Measurements from ENCODE around the gene ZBTB40.

ZBTB40 gene

GRCh38 chr1:22451702-22452480 is at the start of gene ZBTB40:
TSS of gene ZBTB40 (plus strand) at chr1:22451851. CDS start at chr1:22489949, 38,098 bp downstream.
- TF ChIP-seq CTCF (conservative IDR thresholded peaks at IDR 0.05; ENCODE audit: low read depth) = no peak
- H3K27ac ChIP-seq = peak within 1 kb of the TSS; percentile 87
- ChIA-PET POLR2A (ENCODE audit: low non-redundant PET) (interaction anchor here (0.7 kb wide), 2 partner anchors 23 to 273 kb away, joined by 3 to 5 read pairs; no protein-coding TSS in a partner anchor), CTCF (no interaction called here)
- DNase-seq (ENCODE audit: low spot score) = peak; percentile 93

- TF ChIP-seq CTCF (conservative IDR thresholded peaks at IDR 0.05; ENCODE audit: low read depth) = no peak
- ChIA-PET POLR2A (ENCODE audit: low non-redundant PET) (no interaction called here), CTCF (no interaction called here)
- H3K27ac ChIP-seq = no peak overlapping the region
- no peak for DNase-seq (ENCODE audit: low spot score)
These were observed 49.1 kb upstream of the ZBTB40 start for GRCh38 chr1:22402356-22403053.

GRCh38 chr1:22404486-22404885 is 47.2 kb upstream of the ZBTB40 start:
- CTCF ChIA-PET = interaction anchor here (0.7 kb wide), 1 partner anchor 132 kb away, joined by 3 read pairs; no protein-coding TSS in a partner anchor
- POLR2A ChIA-PET (ENCODE audit: low non-redundant PET) = no interaction called here
- DNase-seq (ENCODE audit: low spot score) = no peak
- no peak overlapping the region for H3K27ac ChIP-seq
- no peak for TF ChIP-seq CTCF (conservative IDR thresholded peaks at IDR 0.05; ENCODE audit: low read depth)

GRCh38 chr1:22406722-22407495 is 44.7 kb upstream of the ZBTB40 start:
- no peak for DNase-seq (ENCODE audit: low spot score)
- no peak overlapping the region for H3K27ac ChIP-seq
- ChIA-PET CTCF (interaction anchor here (0.6 kb wide), 1 partner anchor 235 kb away, joined by 3 read pairs; no protein-coding TSS in a partner anchor), POLR2A (ENCODE audit: low non-redundant PET) (no interaction called here)
- no peak for TF ChIP-seq CTCF (conservative IDR thresholded peaks at IDR 0.05; ENCODE audit: low read depth)

- DNase-seq (ENCODE audit: low spot score) = no peak
- no peak overlapping the region for H3K27ac ChIP-seq
- POLR2A ChIA-PET (ENCODE audit: low non-redundant PET) = no interaction called here
- CTCF ChIA-PET = interaction anchor here (0.6 to 0.9 kb wide), 3 partner anchors 226 to 390 kb away, joined by 3 to 4 read pairs (median 3); no protein-coding TSS in a partner anchor
- no peak for TF ChIP-seq CTCF (conservative IDR thresholded peaks at IDR 0.05; ENCODE audit: low read depth)
These were observed 43.4 kb upstream of the ZBTB40 start for GRCh38 chr1:22408230-22408629.

- ChIA-PET CTCF (no interaction called here), POLR2A (ENCODE audit: low non-redundant PET) (no interaction called here)
- no peak for TF ChIP-seq CTCF (conservative IDR thresholded peaks at IDR 0.05; ENCODE audit: low read depth)
These were observed 41.2 kb upstream of the ZBTB40 start for GRCh38 chr1:22410401-22410800.

More at GRCh38 chr1:22410401-22410800, 41.2 kb upstream of the ZBTB40 start:
- DNase-seq (ENCODE audit: low spot score) = no peak
- H3K27ac ChIP-seq = no peak overlapping the region
